ENCODE data around the gene ECHS1. TPM values are rescaled to one million over a fixed set of nuclear protein-coding genes. Genes with fewer than 3 reads are reported as not detected.
A peak's percentile ranks its signal among the peaks of the same experiment; 100 is the strongest.
"Not testable (repeated sequence)": the region's sequence is repeated elsewhere in the genome, so short reads cannot be mapped to it uniquely, and the experiment has no call there.

The ECHS1 gene
- total RNA-seq, 1 donor from 2014 or later = 28.2 TPM

DNA sequence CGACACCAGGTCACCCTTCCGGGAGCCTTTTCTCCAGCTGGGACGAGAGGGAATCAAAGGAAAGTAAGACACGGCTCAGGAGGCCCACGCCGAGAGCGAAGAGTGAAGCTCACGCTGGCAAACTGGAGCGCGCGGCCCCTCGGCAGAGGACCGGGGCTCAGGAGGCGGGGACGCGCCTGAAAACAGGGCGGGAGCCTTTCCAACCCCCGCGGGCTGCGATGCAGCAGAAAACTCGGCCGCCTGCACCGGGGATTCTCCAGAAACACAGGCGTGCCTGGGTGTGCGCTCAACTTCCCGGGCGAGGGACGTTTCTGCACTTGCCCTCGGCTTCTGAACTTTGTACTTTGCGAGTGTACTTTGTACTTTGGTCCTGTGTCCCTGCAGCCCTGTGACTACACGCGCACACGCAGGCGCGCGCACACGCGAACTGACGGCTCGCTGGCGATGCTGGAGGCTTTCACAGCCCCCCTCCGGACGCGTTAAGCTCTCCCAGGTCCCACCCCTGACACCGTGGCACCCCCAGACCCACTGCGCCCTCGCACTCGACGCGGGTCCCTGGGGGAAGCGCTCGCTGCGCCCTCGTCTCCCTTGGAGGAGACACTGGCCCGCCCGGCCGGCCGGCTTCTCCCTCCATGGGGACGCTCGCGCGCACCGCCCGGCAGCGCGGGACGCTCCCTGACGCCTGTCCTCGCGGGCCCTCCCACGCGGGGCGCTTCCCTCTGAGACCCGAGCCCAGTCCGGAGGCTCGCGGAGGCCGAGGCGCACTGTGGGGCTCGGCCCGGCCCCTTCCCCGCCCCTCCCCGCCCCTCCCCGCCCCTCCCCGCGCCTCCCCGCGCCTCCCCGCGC, 5.3 kb upstream of the ECHS1 start:
- DNase-seq = peak; percentile 38

DNA sequence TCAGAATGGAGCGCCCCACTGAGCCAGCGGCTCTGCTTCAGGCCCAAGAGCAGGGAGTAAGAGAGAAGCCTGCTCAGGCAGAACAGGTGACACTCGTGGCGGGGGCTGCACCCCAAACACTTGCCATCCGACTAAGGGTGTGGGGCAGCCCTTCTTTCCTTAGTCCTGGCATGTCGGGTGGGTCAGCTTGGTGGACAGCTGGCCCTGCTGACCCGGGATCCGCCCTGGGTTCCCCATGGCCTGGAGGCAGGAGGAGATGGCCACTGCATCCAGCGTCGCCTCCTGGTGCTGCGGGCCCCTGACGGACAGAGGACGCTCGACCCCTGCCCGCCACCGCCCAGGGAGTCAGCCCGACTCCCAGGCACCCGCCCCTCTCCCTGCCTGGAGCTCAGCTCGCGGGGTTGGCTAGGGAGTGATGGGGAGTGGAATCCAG, 4.7 kb upstream of the ECHS1 start:
- DNase-seq = no peak

DNA sequence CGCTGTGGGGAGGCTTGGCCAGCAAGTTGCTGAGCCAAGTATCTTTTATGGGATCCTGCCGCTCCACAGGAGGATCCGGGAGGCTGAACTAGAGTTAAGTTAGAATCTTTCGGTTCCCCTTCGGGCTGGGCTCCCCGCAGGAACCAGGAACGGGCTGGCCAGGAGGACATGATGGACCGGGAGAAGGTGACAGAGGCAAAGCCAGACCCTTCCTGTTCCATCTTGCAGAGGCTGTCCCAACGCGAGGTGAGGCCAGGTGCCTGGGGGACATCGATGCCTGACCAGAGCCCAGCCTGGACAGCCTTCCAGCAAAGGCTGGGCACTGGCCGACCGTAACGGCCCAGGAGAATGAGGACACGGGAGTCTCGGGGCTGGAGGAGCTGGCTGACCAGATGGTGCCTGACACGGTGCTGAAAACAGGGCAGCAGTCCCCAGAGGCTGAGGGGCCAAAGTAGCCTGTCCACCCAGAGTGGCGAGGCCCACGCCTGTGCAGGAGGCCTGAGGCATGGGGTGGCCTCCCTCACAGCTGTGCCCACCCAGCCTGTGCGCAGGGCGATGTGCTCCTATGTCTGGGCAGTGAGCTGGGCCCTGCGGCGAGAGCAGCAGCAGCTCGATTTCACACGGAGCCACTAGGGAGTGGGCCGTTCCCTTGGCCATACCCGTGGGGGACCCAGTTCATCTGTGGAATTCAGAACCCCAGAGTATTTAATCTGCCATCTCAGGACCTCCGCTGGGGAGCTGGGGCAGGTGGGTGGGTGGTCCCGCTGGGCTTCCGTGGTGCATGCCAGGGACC, 4.1 kb upstream of the ECHS1 start:
- DNase-seq = no peak

GRCh38 chr10:133376183-133376582, 3.0 kb upstream of the ECHS1 start:
- DNase-seq = not testable (repeated sequence)

DNA sequence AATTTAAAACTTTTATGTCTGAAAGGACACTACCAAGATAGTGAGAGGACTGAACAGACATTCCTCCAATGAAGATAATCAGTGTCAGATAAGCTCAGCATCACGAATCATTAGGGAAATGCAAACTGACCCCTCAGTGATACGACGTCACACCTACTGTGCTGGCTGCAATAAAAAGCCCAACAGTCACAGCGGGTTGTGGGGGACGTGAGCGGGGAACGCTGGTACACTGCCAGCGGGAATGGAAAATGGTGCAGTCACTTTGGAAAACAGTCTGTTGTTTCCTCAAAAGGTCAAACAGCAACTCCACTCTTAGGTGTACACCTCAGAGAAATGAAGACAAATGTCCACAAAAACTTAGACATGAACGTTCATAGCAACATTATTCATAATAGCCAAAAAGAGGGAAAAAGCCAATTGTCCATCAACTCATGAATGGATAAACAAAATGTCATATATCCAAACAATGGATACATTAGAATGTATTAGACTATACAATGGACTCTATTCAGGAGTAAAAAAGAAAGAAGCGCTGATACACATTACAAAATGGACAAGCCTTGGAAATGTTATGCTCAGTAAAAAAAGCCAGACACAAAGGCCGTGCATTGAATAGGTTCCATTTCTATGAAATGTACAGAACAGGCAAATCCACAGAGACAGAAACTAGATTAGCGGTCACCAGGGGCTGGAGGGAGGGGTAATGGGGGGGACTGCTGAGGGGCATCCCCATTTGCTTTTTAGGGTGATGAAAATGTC, 2.4 kb upstream of the ECHS1 start:
- no peak for DNase-seq

DNA sequence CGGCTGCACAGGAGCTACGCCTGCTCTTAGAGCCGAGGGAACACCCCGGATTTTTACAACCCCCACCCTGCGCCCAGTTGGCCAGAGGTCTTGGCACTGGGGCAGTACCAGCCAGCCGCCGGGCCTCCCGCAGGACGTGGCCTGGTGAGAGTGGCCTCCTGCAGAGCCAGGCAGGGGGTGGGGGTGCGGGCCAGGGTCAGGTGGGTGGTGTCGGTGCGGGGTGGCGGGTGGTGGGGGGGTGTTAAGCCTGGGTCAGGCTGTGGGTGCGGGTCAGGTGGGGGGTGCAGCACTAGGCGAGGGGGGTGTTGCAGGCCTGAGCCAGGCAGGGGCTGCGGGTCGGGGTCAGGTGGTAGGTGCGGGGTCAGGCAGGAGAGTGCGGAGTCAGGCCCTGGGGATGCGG, 647 bp downstream of the ECHS1 start:
- DNase-seq = no peak

DNA sequence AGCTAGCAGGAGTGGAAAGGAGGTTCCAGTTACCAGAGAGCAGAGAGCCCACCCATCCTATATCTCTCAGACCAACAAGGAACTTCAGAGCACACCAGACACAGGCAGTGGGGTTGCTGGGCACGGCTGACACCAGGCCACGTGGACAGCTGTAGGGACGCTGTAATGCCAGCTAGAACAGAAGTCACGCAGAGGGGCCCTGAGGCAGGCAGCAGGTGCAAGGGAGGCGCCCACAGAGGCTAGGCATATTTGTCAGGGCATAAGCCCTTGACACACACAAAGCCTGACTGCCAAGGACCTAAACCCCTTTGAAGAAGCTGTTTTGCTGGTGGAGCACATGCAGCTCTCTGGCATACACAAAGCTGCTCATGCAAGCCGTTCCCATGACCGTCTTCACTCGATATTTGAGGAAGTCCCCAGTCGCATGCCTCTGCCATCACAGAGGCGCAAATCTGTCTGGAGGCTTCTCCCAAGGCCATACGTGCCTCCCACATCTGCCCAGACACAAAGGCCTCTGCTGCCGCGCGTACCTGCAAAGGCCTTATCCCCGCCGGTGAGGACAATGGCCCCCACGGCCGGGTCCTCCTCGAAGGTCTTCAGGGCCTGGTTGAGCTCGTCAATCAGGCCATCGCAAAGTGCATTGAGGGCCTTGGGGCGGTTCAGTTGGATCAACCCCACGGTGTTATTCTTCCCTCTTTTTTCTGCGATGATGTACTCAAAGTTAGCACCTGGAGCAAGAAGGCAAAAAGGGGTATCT, 2.9 kb downstream of the ECHS1 start:
- DNase-seq = no peak

DNA sequence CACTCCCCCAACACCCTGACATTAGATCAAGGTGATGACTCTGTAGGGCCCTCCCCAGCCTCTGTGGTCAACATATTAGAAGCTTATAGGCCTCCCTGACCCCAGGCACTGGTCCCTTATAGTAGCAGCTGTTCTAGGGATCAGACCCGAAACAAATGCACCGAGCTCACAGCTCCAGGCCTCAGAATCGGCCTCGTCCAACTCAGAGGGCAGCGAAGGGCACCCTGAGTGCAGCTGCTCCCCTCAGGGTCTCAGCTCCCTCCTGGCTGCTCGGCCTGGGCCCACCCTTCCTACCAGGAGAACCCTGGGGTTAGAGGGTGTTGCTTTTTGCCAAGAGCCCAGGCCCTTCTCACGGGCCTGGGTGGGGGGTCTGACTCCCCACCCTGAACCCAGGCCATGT, 5.0 kb downstream of the ECHS1 start:
- DNase-seq = no peak

DNA sequence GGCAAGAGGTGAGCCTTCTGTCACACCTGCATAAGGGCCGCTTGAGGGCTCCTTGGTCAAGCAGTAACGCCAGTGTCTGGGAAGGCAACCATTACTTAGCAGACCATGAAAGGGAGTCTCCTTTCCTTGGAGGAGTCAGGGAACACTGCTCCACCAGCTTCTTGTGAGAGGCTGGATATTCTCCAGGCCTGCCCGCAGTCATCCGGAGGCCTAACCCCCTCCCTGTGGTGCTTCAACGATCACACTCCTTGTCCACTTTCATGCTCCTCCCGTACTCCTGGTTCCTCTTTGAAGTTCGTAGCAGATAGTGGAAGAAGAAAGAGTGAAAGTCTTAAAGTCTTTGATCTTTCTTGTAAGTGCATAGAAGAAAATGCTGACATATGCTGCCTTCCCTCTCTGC, 5.7 kb downstream of the ECHS1 start:
- not testable (repeated sequence) for DNase-seq

DNA sequence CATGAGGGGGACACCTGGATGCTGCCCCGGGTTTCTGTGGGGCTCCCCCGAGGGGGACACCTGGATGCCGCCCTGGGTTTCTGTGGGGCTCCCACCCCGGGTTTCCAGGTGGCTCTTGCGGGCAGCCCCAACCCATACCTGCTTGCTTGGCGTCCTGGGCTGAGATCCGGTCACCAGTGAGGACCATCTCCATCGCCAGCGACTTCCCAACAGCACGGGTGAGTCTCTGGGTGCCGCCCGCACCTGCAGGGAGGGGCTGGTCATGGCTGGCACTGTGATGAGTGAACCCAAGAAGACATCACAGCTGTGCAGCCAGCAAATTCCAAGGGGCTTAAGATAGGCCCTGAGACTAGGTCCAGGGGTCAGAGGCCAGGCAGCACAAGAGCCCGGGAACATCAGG, 6.4 kb downstream of the ECHS1 start:
- DNase-seq = no peak

DNA sequence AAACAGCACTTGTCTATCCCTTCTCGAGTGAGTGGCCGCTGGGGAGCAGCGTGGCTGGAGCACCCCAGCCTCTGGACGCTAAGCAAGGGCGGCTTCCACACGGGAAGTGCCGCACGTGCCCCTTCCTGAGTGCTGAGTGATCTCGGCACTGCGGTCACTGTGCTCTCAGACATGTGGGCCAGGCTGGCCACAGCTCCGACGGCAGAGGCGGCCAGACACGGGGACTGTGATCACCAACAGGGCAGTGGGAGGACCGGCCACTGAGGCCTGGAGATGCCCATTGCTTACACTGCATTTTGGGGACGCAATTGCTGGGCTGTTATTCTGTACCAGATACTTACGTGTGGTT, 7.0 kb downstream of the ECHS1 start:
- no peak for DNase-seq

GRCh38 chr10:133365461-133366129, 7.6 kb downstream of the ECHS1 start:
- no peak for DNase-seq

- DNase-seq = no peak
Observed at GRCh38 chr10:133364645-133365431, 8.3 kb downstream of the ECHS1 start.

GRCh38 chr10:133362846-133363245, 10.3 kb downstream of the ECHS1 start:
- no peak for DNase-seq

DNA sequence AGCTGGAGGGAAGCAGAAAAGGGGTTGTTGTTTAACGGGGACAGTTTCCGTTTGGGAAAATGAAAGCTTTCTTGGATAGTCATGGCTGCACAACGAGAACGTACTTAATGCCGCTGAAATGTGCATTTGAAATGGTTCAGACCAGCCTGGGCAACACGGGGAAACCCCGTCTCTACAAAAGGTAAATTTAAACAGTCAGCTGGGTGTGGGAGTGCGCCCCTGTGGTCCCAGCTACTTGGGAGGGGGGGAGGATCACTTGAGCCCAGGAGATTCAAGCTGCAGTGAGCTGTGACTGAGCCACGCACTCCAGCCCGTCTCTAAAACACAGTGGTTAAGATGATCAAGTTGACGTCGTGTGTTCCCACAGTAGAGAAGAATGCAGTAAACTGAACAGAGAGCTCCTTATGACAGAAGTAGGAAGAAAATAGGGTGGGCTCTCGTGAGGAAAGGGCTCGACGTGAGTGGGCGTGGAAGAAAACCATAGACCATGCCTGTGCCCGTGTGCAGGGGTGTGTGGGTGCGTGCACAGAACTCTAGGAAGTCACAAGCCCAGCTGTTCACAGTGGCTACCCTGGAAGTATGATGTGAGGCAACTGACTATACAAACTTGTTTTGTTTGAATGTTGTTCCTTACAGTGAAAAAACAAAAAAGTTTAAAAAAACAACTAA, 11.2 kb downstream of the ECHS1 start:
- DNase-seq = no peak

DNA sequence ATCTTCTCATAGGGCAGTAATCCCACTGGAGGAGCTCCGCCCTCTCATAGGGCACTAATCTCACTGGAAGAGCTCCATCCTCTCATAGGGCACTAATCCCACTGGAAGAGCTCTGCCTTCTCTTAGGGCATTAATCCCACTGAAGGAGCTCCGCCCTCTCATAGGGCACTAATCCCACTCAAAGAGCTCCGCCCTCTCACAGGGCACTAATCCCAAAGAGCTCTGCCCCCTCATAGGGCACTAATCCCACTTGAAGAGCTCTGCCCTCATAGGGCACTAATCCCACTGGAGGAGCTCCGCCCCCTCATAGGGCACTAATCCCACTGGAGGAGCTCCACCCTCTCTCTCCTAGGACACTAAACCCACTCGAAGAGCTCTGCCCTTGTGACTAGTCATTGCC, 11.9 kb downstream of the ECHS1 start:
- no peak for DNase-seq

DNA sequence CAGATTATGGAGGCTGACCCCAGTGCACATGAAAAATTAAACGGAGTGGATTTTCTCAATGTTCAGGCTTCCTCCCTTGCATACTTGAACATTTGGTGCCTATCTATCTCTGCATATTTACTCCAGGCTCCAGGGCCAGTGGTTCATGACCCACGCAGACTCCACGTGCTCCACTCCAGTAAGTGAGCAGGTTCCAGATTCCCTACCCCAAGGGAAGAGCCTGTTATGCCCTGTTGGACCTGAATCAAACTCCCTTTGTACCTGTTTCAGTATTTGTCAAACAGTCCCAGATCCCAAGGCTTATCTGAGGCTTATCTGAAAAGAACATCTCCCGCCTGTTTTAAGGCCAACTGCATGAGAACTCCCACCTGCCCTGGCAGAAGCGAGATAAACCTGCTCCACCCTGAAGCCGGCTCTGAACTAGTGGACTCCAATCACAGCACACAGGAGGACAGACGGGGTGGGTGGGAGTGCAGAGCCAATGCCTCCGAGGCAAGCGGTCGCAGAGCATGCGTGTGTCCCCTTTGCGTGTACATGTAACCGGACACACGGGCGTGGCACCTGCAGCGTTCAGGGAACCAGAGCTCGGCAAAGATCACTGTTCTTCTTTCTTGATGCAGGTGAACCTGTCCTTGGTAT, 13.1 kb downstream of the ECHS1 start:
- no peak for DNase-seq

GRCh38 chr10:133359554-133359971, 13.6 kb downstream of the ECHS1 start:
- no peak for DNase-seq

GRCh38 chr10:133358925-133359310, 14.2 kb downstream of the ECHS1 start:
- no peak for DNase-seq

Data from occipital lobe (tissue), 2 donors.